Activated B cell treated with CpG ODN at 0.5 μM for 24 hours (primary cell): ENCODE results near the gene WNT2B. TPM values are rescaled to one million over a fixed set of nuclear protein-coding genes. Genes with fewer than 3 reads are reported as not detected.

Experiments used
- ATAC-seq: fragments of 200-7000 bp; cut with Tn5 transposase; one replicate; pipeline ENCODE4 v1.10.0; 2021; ENCODE audit warnings: low read depth, mild to moderate bottlenecking, moderate library complexity
- CTCF ChIA-PET: fragments of 350-600 bp; sonication (Branson Sonifier 250); formaldehyde crosslinking; loops from one replicate; lab custom pipeline; 2021; ENCODE audit warnings: antibody characterized with exemption; lab: Charles Lee
- POLR2A ChIA-PET: fragments of 350-600 bp; sonication (Branson Sonifier 250); formaldehyde crosslinking; loops from one replicate; lab custom pipeline; 2021; ENCODE audit warnings: antibody characterized with exemption; lab: Charles Lee
- DNase-seq: peaks from one replicate; pipeline ENCODE4 v3.0.0; 2022
- H3K27ac Mint-ChIP-seq: one replicate; pipeline ENCODE4 v1.8.0; 2020; ENCODE audit warnings: mixed read lengths
- H3K27me3 Mint-ChIP-seq: one replicate; pipeline ENCODE4 v1.8.0; 2021; ENCODE audit warnings: mixed read lengths
- H3K36me3 Mint-ChIP-seq: one replicate; pipeline ENCODE4 v1.8.0; 2021; ENCODE audit warnings: low read depth, mixed read lengths
- H3K4me1 Mint-ChIP-seq: one replicate; pipeline ENCODE4 v1.8.0; 2021; ENCODE audit warnings: mixed read lengths
- H3K4me3 Mint-ChIP-seq: one replicate; pipeline ENCODE4 v1.8.0; 2020; ENCODE audit warnings: mild to moderate bottlenecking, mixed read lengths
- H3K9me3 Mint-ChIP-seq: one replicate; pipeline ENCODE4 v1.8.0; 2020; ENCODE audit warnings: mixed read lengths
- CTCF ChIP-seq: fragments of 200-600 bp; IDR thresholded peaks from one replicate; pipeline ENCODE4 v1.8.0; 2022; ENCODE audit warnings: antibody characterized with exemption, mild to moderate bottlenecking
- intact Hi-C: fragments of 100-400 bp; cut with micrococcal nuclease; formaldehyde crosslinking; loops from one replicate; pipeline ENCODE4 v1.15.1; 2024
- total RNA-seq: library from RNA; stranded (reverse); gene quantifications from 2 replicates; pipeline ENCODE4 v1.2.3, GENCODE V29; 2022

Gene WNT2B
- total RNA-seq, 1 donor from 2014 or later: 1.4 TPM

DNA sequence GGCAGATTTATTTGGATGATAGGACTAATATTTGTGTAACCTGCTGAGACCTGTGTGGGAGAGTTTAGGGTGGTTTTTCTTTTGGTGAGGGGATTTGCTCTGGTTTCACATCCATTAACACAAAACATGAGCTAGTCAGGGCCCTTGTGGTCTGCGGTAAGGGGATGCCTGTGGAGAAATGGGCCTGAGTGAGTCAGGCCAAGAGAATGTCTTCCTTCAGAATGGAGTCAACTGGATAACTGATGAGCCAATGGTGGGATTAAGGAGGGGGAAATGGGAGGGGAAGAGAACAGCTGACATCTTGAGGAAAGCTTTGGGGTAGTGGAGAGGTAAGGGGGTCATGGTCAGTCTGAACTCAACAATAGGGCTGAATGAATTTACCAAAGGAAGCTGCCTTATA lies 13.9 kb downstream of the WNT2B start:
- Mint-ChIP-seq H3K4me1 (no peaks in the 10 kb centered on the region), H3K27ac (no peak overlapping the region), H3K27me3 (no peaks in the 10 kb centered on the region), H3K4me3 (no peak overlapping the region), H3K36me3 (peaks cover 7% of the 10 kb centered on the region), H3K9me3 (no peaks in the 10 kb centered on the region)
- intact Hi-C loops: no loop called here
- TF ChIP-seq CTCF: no peak
- POLR2A ChIA-PET: no interaction called here
- ATAC-seq (no peak), DNase-seq (no peak)
- CTCF ChIA-PET: no interaction called here

GRCh38 chr1:112524251-112524650 lies 15.5 kb downstream of the WNT2B start:
- TF ChIP-seq CTCF: no peak
- no peaks in the 10 kb centered on the region for H3K4me1 Mint-ChIP-seq
- H3K9me3 Mint-ChIP-seq: no peaks in the 10 kb centered on the region
- H3K36me3 Mint-ChIP-seq: peaks cover 7% of the 10 kb centered on the region
- no peaks in the 10 kb centered on the region for H3K27me3 Mint-ChIP-seq
- intact Hi-C loops: no loop called here
- H3K4me3 Mint-ChIP-seq: no peak overlapping the region
- DNase-seq (no peak), ATAC-seq (no peak)
- ChIA-PET POLR2A (no interaction called here), CTCF (interaction anchor here (0.6 kb wide), 1 partner anchor 120 kb away, joined by 3 read pairs; no protein-coding TSS in a partner anchor)
- no peak overlapping the region for H3K27ac Mint-ChIP-seq

DNA sequence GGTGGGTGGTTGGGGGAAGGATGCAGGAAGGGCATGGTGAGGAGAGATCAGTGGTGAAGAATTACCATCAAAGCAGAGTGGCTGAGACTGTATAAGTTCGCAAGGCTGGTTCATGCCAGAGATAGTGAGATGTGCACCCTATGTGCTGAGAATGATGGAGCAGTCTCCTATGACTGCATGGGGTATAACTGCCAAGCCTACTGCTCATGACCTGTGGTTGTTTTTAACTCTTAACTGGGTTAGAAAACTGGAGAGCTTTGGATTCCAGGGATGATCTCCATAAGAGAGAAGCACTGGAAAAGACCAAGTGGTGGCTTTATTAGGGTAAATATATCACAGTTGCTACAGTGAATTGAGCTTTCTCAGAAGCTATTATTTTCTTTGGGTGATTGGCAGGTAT lies 16.2 kb downstream of the WNT2B start:
- Mint-ChIP-seq H3K27ac (no peak overlapping the region), H3K36me3 (peaks cover 7% of the 10 kb centered on the region), H3K4me1 (no peaks in the 10 kb centered on the region), H3K9me3 (no peaks in the 10 kb centered on the region), H3K27me3 (no peaks in the 10 kb centered on the region), H3K4me3 (no peak overlapping the region)
- POLR2A ChIA-PET: no interaction called here
- CTCF ChIA-PET: interaction anchor here (0.6 kb wide), 1 partner anchor 121 kb away, joined by 3 read pairs; no protein-coding TSS in a partner anchor
- ATAC-seq (no peak), DNase-seq (no peak)
- intact Hi-C loops: no loop called here
- no peak for TF ChIP-seq CTCF

GRCh38 chr1:112527266-112528010 lies 18.7 kb downstream of the WNT2B start:
- no peak for TF ChIP-seq CTCF
- DNase-seq: no peak
- POLR2A ChIA-PET: no interaction called here
- Mint-ChIP-seq H3K36me3 (peaks cover 7% of the 10 kb centered on the region), H3K9me3 (no peaks in the 10 kb centered on the region), H3K27ac (no peak overlapping the region), H3K4me1 (no peaks in the 10 kb centered on the region), H3K4me3 (no peak overlapping the region), H3K27me3 (no peaks in the 10 kb centered on the region)
- CTCF ChIA-PET: no interaction called here
- intact Hi-C loops: no loop called here
- no peak for ATAC-seq

DNA sequence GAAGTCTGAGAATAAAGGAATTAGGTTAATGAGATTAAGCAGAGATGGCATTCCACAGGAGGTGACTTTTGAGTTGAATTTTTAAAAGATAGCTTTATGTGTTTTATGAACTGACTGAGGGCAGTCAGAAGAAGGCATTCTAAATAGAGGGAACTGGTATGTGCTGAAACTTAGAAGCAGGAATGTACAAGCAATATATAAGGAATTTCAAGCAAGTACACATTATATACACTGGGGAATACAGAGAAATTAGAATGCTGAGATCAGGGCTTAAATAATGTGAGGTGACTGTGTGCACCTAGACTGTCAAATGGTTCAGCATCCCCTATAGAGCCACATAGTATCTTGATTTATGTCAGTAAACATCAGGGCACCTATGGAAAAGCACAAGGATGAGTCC lies 19.3 kb downstream of the WNT2B start:
- no peak overlapping the region for H3K27ac Mint-ChIP-seq
- no peaks in the 10 kb centered on the region for H3K4me1 Mint-ChIP-seq
- no peak for TF ChIP-seq CTCF
- no peaks in the 10 kb centered on the region for H3K9me3 Mint-ChIP-seq
- ATAC-seq (no peak), DNase-seq (no peak)
- ChIA-PET CTCF (no interaction called here), POLR2A (no interaction called here)
- H3K36me3 Mint-ChIP-seq: peaks cover 7% of the 10 kb centered on the region
- H3K27me3 Mint-ChIP-seq: no peaks in the 10 kb centered on the region
- H3K4me3 Mint-ChIP-seq: no peak overlapping the region
- intact Hi-C loops: no loop called here
